HG02973 (cell line): Measurements from ENCODE around the gene MIS18BP1.
"Not testable (repeated sequence)": the region's sequence is repeated elsewhere in the genome, so short reads cannot be mapped to it uniquely, and the experiment has no call there.

Source experiments
- ATAC-seq: cut with Tn5 transposase; IDR thresholded peaks from one replicate; pipeline ENCODE4 v1.9.1; 2021; ENCODE audit warnings: moderate library complexity; ENCODE audit not compliant: unreplicated experiment

Gene MIS18BP1

GRCh38 chr14:45246691-45247090, 6.3 kb downstream of the MIS18BP1 start:
- ATAC-seq: peak; percentile 43

- no peak for ATAC-seq
These were observed 6.9 kb downstream of the MIS18BP1 start for GRCh38 chr14:45246151-45246550.

- no peak for ATAC-seq
These were observed 10.3 kb downstream of the MIS18BP1 start for GRCh38 chr14:45242706-45243105.

- no peak for ATAC-seq
These were observed 14.0 kb downstream of the MIS18BP1 start for GRCh38 chr14:45238988-45239387.

- ATAC-seq: no peak
These were observed 25.4 kb downstream of the MIS18BP1 start for GRCh38 chr14:45227566-45227965.

GRCh38 chr14:45222485-45223262, 30.3 kb downstream of the MIS18BP1 start:
- ATAC-seq: peak; percentile 68

GRCh38 chr14:45214341-45214740, 38.7 kb downstream of the MIS18BP1 start:
- not testable (repeated sequence) for ATAC-seq

- ATAC-seq: not testable (repeated sequence)
These were observed 39.3 kb downstream of the MIS18BP1 start for GRCh38 chr14:45213716-45214115.

GRCh38 chr14:45212231-45212630, 40.8 kb downstream of the MIS18BP1 start:
- ATAC-seq: no peak

- ATAC-seq: no peak
These were observed 41.7 kb downstream of the MIS18BP1 start for GRCh38 chr14:45211295-45211694.

- no peak for ATAC-seq
These were observed 42.8 kb downstream of the MIS18BP1 start for GRCh38 chr14:45210159-45210558.

- no peak for ATAC-seq
These were observed 48.8 kb downstream of the MIS18BP1 start for GRCh38 chr14:45204241-45204640.

- peak; percentile 73 for ATAC-seq
These were observed 51.1 kb downstream of the MIS18BP1 start for GRCh38 chr14:45201905-45202304.

- no peak for ATAC-seq
These were observed 53.8 kb downstream of the MIS18BP1 start for GRCh38 chr14:45199230-45199629.

GRCh38 chr14:45198551-45198950, 54.5 kb downstream of the MIS18BP1 start:
- ATAC-seq: no peak

- ATAC-seq: no peak
These were observed 58.0 kb downstream of the MIS18BP1 start for GRCh38 chr14:45194964-45195363.

GRCh38 chr14:45185100-45185814, 67.7 kb downstream of the MIS18BP1 start:
- no peak for ATAC-seq

GRCh38 chr14:45181806-45182205, 71.2 kb downstream of the MIS18BP1 start:
- ATAC-seq: no peak

- ATAC-seq: no peak
These were observed 71.7 kb downstream of the MIS18BP1 start for GRCh38 chr14:45181329-45181728.

GRCh38 chr14:45177076-45177475, 75.9 kb downstream of the MIS18BP1 start:
- no peak for ATAC-seq

- no peak for ATAC-seq
These were observed 83.1 kb downstream of the MIS18BP1 start for GRCh38 chr14:45169906-45170305.

- no peak for ATAC-seq
These were observed 96.9 kb downstream of the MIS18BP1 start for GRCh38 chr14:45156067-45156466.
